ENCODE data around the gene ATG7.

GRCh38 chr3:11556851-11557644, 284.9 kb downstream of the ATG7 start:
- no peak for TF ChIP-seq TSHZ2 (CRISPR knock-in tag; IDR thresholded peaks at IDR 0.05)
- no peak for TF ChIP-seq PATZ1 (CRISPR knock-in tag; IDR thresholded peaks at IDR 0.05; ENCODE audit: borderline replicate concordance)
- no peak for TF ChIP-seq RARB (CRISPR knock-in tag; IDR thresholded peaks at IDR 0.05)
- no peak for TF ChIP-seq ARNTL (CRISPR knock-in tag; IDR thresholded peaks at IDR 0.05; ENCODE audit: borderline replicate concordance, low read depth)
- TF ChIP-seq GLIS3 (CRISPR knock-in tag; IDR thresholded peaks at IDR 0.05) = no peak
- 0 out of 2 replicates have a peak, but pooled peaks have one; percentile 6 for TF ChIP-seq ZNF8 (CRISPR knock-in tag; IDR thresholded peaks at IDR 0.05)
- TF ChIP-seq ESRRG (CRISPR knock-in tag; IDR thresholded peaks at IDR 0.05) = no peak
- no peak for TF ChIP-seq OSR1 (CRISPR knock-in tag; IDR thresholded peaks at IDR 0.05)
- no peak for TF ChIP-seq ZNF565 (CRISPR knock-in tag; conservative IDR thresholded peaks at IDR 0.05; ENCODE audit: low read depth)
- no peak for TF ChIP-seq ISL1 (CRISPR knock-in tag; IDR thresholded peaks at IDR 0.05)
- no peak for TF ChIP-seq CSRNP3 (CRISPR knock-in tag; IDR thresholded peaks at IDR 0.05)
- TF ChIP-seq SNAI2 (CRISPR knock-in tag; IDR thresholded peaks at IDR 0.05) = no peak
